Mammary epithelial cell (primary cell): ENCODE measurements around the gene TIMMDC1.

Experiments
- CTCF ChIP-seq, 2 donors: IDR thresholded peaks in 1 of 2; conservative IDR thresholded peaks in 1 of 2; 2 replicates each; pipeline ENCODE4 v1.5.1; 2011 to 2012; ENCODE audit warnings: inconsistent platforms in 2 of 2, low read length in 2 of 2, mild to moderate bottlenecking in 2 of 2, control low read depth in 1 of 2, low read depth in 1 of 2; ENCODE audit not compliant: insufficient read depth in 1 of 2; ENCODE audit errors: extremely low read depth in 1 of 2
- EZH2 ChIP-seq: IDR thresholded peaks from 2 replicates; pipeline ENCODE4 v1.6.1; 2012; ENCODE audit warnings: low read length, inconsistent platforms, borderline replicate concordance

DNA sequence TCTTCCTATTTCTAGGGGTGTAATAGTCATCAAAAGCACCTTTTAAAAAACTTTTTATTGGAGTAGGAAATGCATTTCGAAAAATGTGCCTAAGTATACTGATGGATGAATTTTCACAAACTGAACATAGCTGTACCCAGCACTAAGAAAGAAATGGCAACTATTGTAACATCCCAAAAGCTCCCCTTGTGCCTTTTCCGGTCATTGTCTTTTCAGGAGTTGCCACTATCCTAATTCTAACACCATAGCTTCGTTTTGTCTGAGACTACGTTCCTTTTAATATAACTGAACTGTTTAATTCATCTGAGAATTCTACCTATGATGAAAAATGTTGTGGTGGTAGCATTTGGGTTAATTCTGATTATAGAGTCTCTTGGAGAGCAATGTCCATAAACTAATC is 1.9 kb downstream of the TIMMDC1 start:
- no peak for TF ChIP-seq CTCF (conservative IDR thresholded peaks at IDR 0.05 in 1 of 2, IDR thresholded peaks at IDR 0.05 in 1 of 2; ENCODE audit: extremely low read depth in 1 of 2, insufficient read depth in 1 of 2, low read depth in 1 of 2, low read length in 2 of 2)
- no peak for TF ChIP-seq EZH2
